WTC11 (cell line): ENCODE measurements around the gene LRP1. TPM values are rescaled to one million over a fixed set of nuclear protein-coding genes. Genes with fewer than 3 reads are reported as not detected.

ENCODE experiments used
- ATAC-seq: fragments of 200-7000 bp; cut with Tn5 transposase; 2 replicates; pipeline ENCODE4 v1.10.0; 2021; ENCODE audit warnings: mild to moderate bottlenecking, moderate library complexity
- CTCF ChIA-PET: fragments of 300-600 bp; sonication (Branson Sonifier 250); formaldehyde crosslinking; loops from one replicate; lab custom pipeline; 2021; ENCODE audit warnings: antibody characterized with exemption; lab: Charles Lee
- POLR2A ChIA-PET: fragments of 350-600 bp; sonication (Branson Sonifier 250); formaldehyde crosslinking; loops from one replicate; lab custom pipeline; 2021; ENCODE audit warnings: antibody characterized with exemption; lab: Charles Lee
- DNase-seq: peaks from one replicate; pipeline ENCODE4 v3.0.0; 2021; ENCODE audit warnings: low spot score
- H3K27ac Mint-ChIP-seq: 2 replicates; pipeline ENCODE4 v1.8.0; 2021; ENCODE audit warnings: mixed read lengths
- H3K27me3 Mint-ChIP-seq: 2 replicates; pipeline ENCODE4 v1.8.0; 2021; ENCODE audit warnings: low read depth, mild to moderate bottlenecking, moderate library complexity, mixed read lengths
- H3K36me3 Mint-ChIP-seq: 2 replicates; pipeline ENCODE4 v1.8.0; 2021; ENCODE audit warnings: mixed read lengths
- H3K4me1 Mint-ChIP-seq: 2 replicates; pipeline ENCODE4 v1.8.0; 2022; ENCODE audit warnings: mixed read lengths
- H3K4me3 Mint-ChIP-seq: 2 replicates; pipeline ENCODE4 v1.8.0; 2021; ENCODE audit warnings: mild to moderate bottlenecking, moderate library complexity, mixed read lengths
- H3K9me3 Mint-ChIP-seq: 2 replicates; pipeline ENCODE4 v1.8.0; 2021; ENCODE audit warnings: mixed read lengths
- AFF4 ChIP-seq: sonication (generic); formaldehyde crosslinking; IDR thresholded peaks from 2 replicates; pipeline ENCODE4 v1.8.1; 2023; ENCODE audit warnings: mild to moderate bottlenecking, missing genetic modification reagents, borderline replicate concordance
- AR ChIP-seq: fragments of 250-450 bp; sonication (Bioruptor Pico); IDR thresholded peaks from 2 replicates; pipeline ENCODE4 v1.9.0; 2021; ENCODE audit warnings: mild to moderate bottlenecking
- CTCF ChIP-seq: fragments of 200-600 bp; IDR thresholded peaks from 2 replicates; pipeline ENCODE4 v1.8.0; 2022; ENCODE audit warnings: antibody characterized with exemption
- ESRRA ChIP-seq: sonication (generic); formaldehyde crosslinking; IDR thresholded peaks from 2 replicates; pipeline ENCODE4 v1.8.1; 2022; ENCODE audit warnings: mild to moderate bottlenecking, missing genetic modification reagents, borderline replicate concordance
- FOXJ3 ChIP-seq: sonication (generic); formaldehyde crosslinking; IDR thresholded peaks from 2 replicates; pipeline ENCODE4 v1.9.0; 2021; ENCODE audit warnings: missing genetic modification reagents, mild to moderate bottlenecking, borderline replicate concordance
- FOXK1 ChIP-seq: sonication (generic); formaldehyde crosslinking; IDR thresholded peaks from 2 replicates; pipeline ENCODE4 v1.8.0; 2022; ENCODE audit warnings: mild to moderate bottlenecking, moderate library complexity, missing genetic modification reagents
- NR2C2 ChIP-seq: sonication (generic); formaldehyde crosslinking; IDR thresholded peaks from 2 replicates; pipeline ENCODE4 v1.8.0; 2022; ENCODE audit warnings: mild to moderate bottlenecking, missing genetic modification reagents
- OVOL2 ChIP-seq: fragments of 250-450 bp; sonication (Bioruptor Pico); IDR thresholded peaks from 2 replicates; pipeline ENCODE4 v1.9.0; 2021; ENCODE audit warnings: mild to moderate bottlenecking, borderline replicate concordance
- RELA ChIP-seq: sonication (generic); formaldehyde crosslinking; IDR thresholded peaks from 2 replicates; pipeline ENCODE4 v1.8.1; 2022; ENCODE audit warnings: missing genetic modification reagents, mild to moderate bottlenecking, borderline replicate concordance
- SMAD4 ChIP-seq: sonication (generic); formaldehyde crosslinking; IDR thresholded peaks from 2 replicates; pipeline ENCODE4 v1.8.0; 2022; ENCODE audit warnings: mild to moderate bottlenecking, missing genetic modification reagents
- USF2 ChIP-seq: sonication (generic); formaldehyde crosslinking; IDR thresholded peaks from 2 replicates; pipeline ENCODE4 v1.8.1; 2023; ENCODE audit warnings: mild to moderate bottlenecking, missing genetic modification reagents, moderate library complexity
- ZNF281 ChIP-seq: sonication (generic); formaldehyde crosslinking; IDR thresholded peaks from 2 replicates; pipeline ENCODE4 v1.8.0; 2023; ENCODE audit warnings: mild to moderate bottlenecking, missing genetic modification reagents
- total RNA-seq: library from RNA; stranded (reverse); gene quantifications from 3 replicates; pipeline ENCODE4 v1.2.3, GENCODE V29; 2021

Gene LRP1
- total RNA-seq, 1 experiment from 2014 or later, result 120 TPM

GRCh38 chr12:57211791-57212700, 83.8 kb downstream of the LRP1 start:
- Mint-ChIP-seq H3K9me3 (no peaks in the 10 kb centered on the region), H3K36me3 (peaks cover 14% of the 10 kb centered on the region), H3K27me3 (peaks cover 32% of the 10 kb centered on the region), H3K4me1 (peaks cover 31% of the 10 kb centered on the region), H3K4me3 (no peak overlapping the region), H3K27ac (peak overlapping the region; percentile 79; the same call in 1 of the 2 replicates)
- ATAC-seq (no peak), DNase-seq (no peak)
- POLR2A ChIA-PET, result interaction anchor here (3.0 kb wide), 1 partner anchor 29 kb away, joined by 18 read pairs; no protein-coding TSS in a partner anchor
- CTCF ChIA-PET, result interaction anchor here (0.5 to 8.5 kb wide), 17 partner anchors 13 to 584 kb away, joined by 3 to 415 read pairs (median 12); partner anchors contain the start of genes GLI1, LRP1, SHMT2 and STAC3
- TF ChIP-seq FOXJ3 (CRISPR knock-in tag), result no peak
- TF ChIP-seq ESRRA (CRISPR knock-in tag), result no peak
- TF ChIP-seq, all 79 proteins: peak for 0

GRCh38 chr12:57212701-57213057, 84.4 kb downstream of the LRP1 start:
- CTCF ChIA-PET, result interaction anchor here (0.5 to 8.5 kb wide), 29 partner anchors 13 to 584 kb away, joined by 3 to 415 read pairs (median 11); partner anchors contain the start of genes GLI1, INHBE, LRP1 and SHMT2

GRCh38 chr12:57213058-57213715, 84.9 kb downstream of the LRP1 start:
- Mint-ChIP-seq H3K27me3 (peaks cover 44% of the 10 kb centered on the region), H3K36me3 (peaks cover 9% of the 10 kb centered on the region), H3K4me3 (peak overlapping the region; percentile 53), H3K4me1 (peaks cover 35% of the 10 kb centered on the region), H3K27ac (peak overlapping the region; percentile 79; the same call in 1 of the 2 replicates), H3K9me3 (no peaks in the 10 kb centered on the region)
- DNase-seq, result peak; percentile 87
- POLR2A ChIA-PET, result interaction anchor here (0.7 to 3.0 kb wide), 9 partner anchors 11 to 242 kb away, joined by 4 to 18 read pairs (median 8); partner anchors contain the start of genes INHBE and SHMT2
- CTCF ChIA-PET, result interaction anchor here (0.6 to 8.5 kb wide), 51 partner anchors 12 to 1058 kb away, joined by 3 to 415 read pairs (median 4); partner anchors contain the start of genes GLI1, INHBE, LRP1 and SHMT2
- peak; percentile 14 for ATAC-seq
- TF ChIP-seq AR (CRISPR knock-in tag) (no peak), AFF4 (CRISPR knock-in tag) (no peak), SMAD4 (CRISPR knock-in tag) (no peak), CTCF (peak; percentile 87)

More at GRCh38 chr12:57212701-57213057, 84.4 kb downstream of the LRP1 start:
- Mint-ChIP-seq H3K27me3 (peaks cover 39% of the 10 kb centered on the region), H3K27ac (peak overlapping the region; percentile 79; the same call in 1 of the 2 replicates), H3K4me1 (peaks cover 35% of the 10 kb centered on the region), H3K9me3 (no peaks in the 10 kb centered on the region), H3K36me3 (peaks cover 10% of the 10 kb centered on the region), H3K4me3 (0 out of 2 replicates have a peak overlapping the region, but pooled peaks have one; percentile 20)
- ATAC-seq (no peak), DNase-seq (no peak)
- POLR2A ChIA-PET, result interaction anchor here (1.5 to 3.0 kb wide), 3 partner anchors 12 to 28 kb away, joined by 8 to 18 read pairs (median 17); partner anchors contain the start of gene SHMT2
- TF ChIP-seq FOXK1 (CRISPR knock-in tag) (no peak), OVOL2 (CRISPR knock-in tag) (no peak), RELA (CRISPR knock-in tag) (no peak), USF2 (no peak), NR2C2 (CRISPR knock-in tag) (no peak), ZNF281 (CRISPR knock-in tag) (no peak), FOXJ3 (CRISPR knock-in tag) (no peak)
